OCI-LY7 (cell line): ENCODE data around the gene CHN2. TPM values are rescaled to one million over a fixed set of nuclear protein-coding genes. Genes with fewer than 3 reads are reported as not detected.

Source experiments
- BruUV-seq: library from RNA; stranded (reverse); fragments of 400-500 nt; replicated peaks from 2 replicates; lab custom pipeline; 2021; lab: Mats Ljungman, UMichigan
- CTCF ChIA-PET: fragments of 300-600 bp; sonication (Branson Sonifier 250); formaldehyde crosslinking; loops from one replicate; lab custom pipeline; 2022; ENCODE audit warnings: antibody characterized with exemption; ENCODE audit not compliant: unreplicated experiment; lab: Charles Lee
- POLR2A ChIA-PET: fragments of 300-600 bp; sonication (Branson Sonifier 250); formaldehyde crosslinking; loops from one replicate; lab custom pipeline; 2022; ENCODE audit warnings: antibody characterized with exemption; lab: Charles Lee
- DNase-seq: peaks from one replicate; pipeline ENCODE4 v3.0.0-alpha.2; 2015; ENCODE audit warnings: low spot score
- H2AFZ ChIP-seq: fragments of 200-600 bp; sonication (generic), shearing (Covaris generic); 2 replicates; pipeline ENCODE4 v1.6.1; 2014; ENCODE audit warnings: mild to moderate bottlenecking, antibody characterized with exemption, low read length, moderate library complexity
- H3K27ac ChIP-seq: fragments of 200-600 bp; sonication (generic); 2 replicates; pipeline ENCODE4 v1.5.1; 2014; ENCODE audit warnings: mixed run types, low read depth, mild to moderate bottlenecking, moderate library complexity, low read length, inconsistent platforms; ENCODE audit not compliant: poor library complexity, severe bottlenecking
- H3K36me3 ChIP-seq: fragments of 200-600 bp; sonication (generic); 2 replicates; pipeline ENCODE4 v1.6.1; 2014; ENCODE audit warnings: mild to moderate bottlenecking, antibody characterized with exemption, low read length, moderate library complexity, mixed read lengths; ENCODE audit not compliant: insufficient read depth
- H3K4me1 ChIP-seq: fragments of 200-600 bp; sonication (generic); 2 replicates; pipeline ENCODE4 v1.5.1; 2014; ENCODE audit warnings: mild to moderate bottlenecking, low read length; ENCODE audit not compliant: insufficient read depth, poor library complexity, severe bottlenecking
- H3K4me2 ChIP-seq: fragments of 200-600 bp; sonication (generic); 2 replicates; pipeline ENCODE4 v1.6.1; 2014; ENCODE audit warnings: mild to moderate bottlenecking, low read length
- H3K4me3 ChIP-seq: fragments of 200-600 bp; sonication (generic); 2 replicates; pipeline ENCODE4 v1.5.1; 2014; ENCODE audit warnings: mild to moderate bottlenecking, low read depth, low read length; ENCODE audit not compliant: poor library complexity, severe bottlenecking
- H3K79me2 ChIP-seq: fragments of 200-600 bp; sonication (generic); 2 replicates; pipeline ENCODE4 v1.6.1; 2016; ENCODE audit warnings: low read depth, mild to moderate bottlenecking, low read length, moderate library complexity, mixed read lengths; ENCODE audit not compliant: insufficient read depth
- H3K9me2 ChIP-seq: fragments of 200-600 bp; sonication (generic); 2 replicates; pipeline ENCODE4 v1.6.1; 2016; ENCODE audit warnings: mild to moderate bottlenecking, low read length, mixed read lengths; ENCODE audit not compliant: insufficient read depth
- H3K9me3 ChIP-seq: fragments of 200-600 bp; sonication (generic); 2 replicates; pipeline ENCODE4 v1.6.1; 2014; ENCODE audit warnings: mild to moderate bottlenecking, mixed run types, low read length, mixed read lengths
- H4K20me1 ChIP-seq: fragments of 200-600 bp; sonication (generic); 2 replicates; pipeline ENCODE4 v1.6.1; 2014; ENCODE audit warnings: mild to moderate bottlenecking, antibody characterized with exemption, low read length, moderate library complexity, mixed read lengths; ENCODE audit not compliant: insufficient read depth
- EZH2phosphoT487 ChIP-seq: fragments of 200-600 bp; sonication (generic); IDR thresholded peaks from 2 replicates; pipeline ENCODE4 v1.6.1; 2018; ENCODE audit warnings: low read depth, borderline replicate concordance, mild to moderate bottlenecking, mixed run types, antibody characterized with exemption, low read length, moderate library complexity, mixed read lengths
- intact Hi-C: fragments of 100-400 bp; cut with micrococcal nuclease; formaldehyde crosslinking; loops from one replicate; pipeline ENCODE4 v1.10.0; 2022; ENCODE audit not compliant: unreplicated experiment
- total RNA-seq, 2 experiments: library from RNA; depleted of rRNA in 1 of 2; stranded (reverse); fragments of >200 nt in 1 of 2; shearing (Covaris generic) in 1 of 2; gene quantifications; 2 replicates each; pipeline ENCODE4 v1.2.3, GENCODE V29; 2014 to 2022
- TF ChIP-seq, protein P1 (sequence below): fragments of 200-600 bp; sonication (generic); conservative IDR thresholded peaks from 2 replicates; pipeline ENCODE4 v1.5.1; 2014; ENCODE audit warnings: mild to moderate bottlenecking, antibody characterized with exemption, low read length, moderate library complexity, mixed read lengths

CHN2 gene
- total RNA-seq, 2 experiments from 2014 or later = not detected

DNA sequence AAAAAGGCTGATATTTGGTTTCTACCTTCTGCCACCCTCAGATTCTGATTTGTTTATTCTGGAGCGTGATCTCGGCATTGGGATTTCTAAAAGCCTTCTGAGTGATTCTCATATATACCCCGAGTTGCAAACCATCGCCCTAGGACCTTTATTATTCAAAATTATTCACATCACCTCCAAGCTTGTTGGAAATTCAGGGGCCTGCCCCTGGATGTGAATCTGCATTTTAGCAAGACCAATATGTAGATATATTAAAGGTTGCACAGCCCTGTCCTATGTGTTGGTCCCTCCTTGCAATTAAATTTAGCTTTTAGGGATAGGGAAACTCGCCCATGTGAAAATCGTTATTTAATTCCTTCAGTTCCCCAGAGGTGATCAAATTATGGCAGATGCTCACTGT lies 9.0 kb upstream of the CHN2 start:
- no peak for DNase-seq
- CTCF ChIA-PET = no interaction called here
- no peak overlapping the region for H3K4me3 ChIP-seq
- no peaks in the 10 kb centered on the region for H3K9me2 ChIP-seq
- H3K27ac ChIP-seq = no peak overlapping the region
- no peak overlapping the region for H3K4me2 ChIP-seq
- no peak overlapping the region for H2AFZ ChIP-seq
- no peak for TF ChIP-seq EZH2phosphoT487
- TF ChIP-seq, protein P1, sequence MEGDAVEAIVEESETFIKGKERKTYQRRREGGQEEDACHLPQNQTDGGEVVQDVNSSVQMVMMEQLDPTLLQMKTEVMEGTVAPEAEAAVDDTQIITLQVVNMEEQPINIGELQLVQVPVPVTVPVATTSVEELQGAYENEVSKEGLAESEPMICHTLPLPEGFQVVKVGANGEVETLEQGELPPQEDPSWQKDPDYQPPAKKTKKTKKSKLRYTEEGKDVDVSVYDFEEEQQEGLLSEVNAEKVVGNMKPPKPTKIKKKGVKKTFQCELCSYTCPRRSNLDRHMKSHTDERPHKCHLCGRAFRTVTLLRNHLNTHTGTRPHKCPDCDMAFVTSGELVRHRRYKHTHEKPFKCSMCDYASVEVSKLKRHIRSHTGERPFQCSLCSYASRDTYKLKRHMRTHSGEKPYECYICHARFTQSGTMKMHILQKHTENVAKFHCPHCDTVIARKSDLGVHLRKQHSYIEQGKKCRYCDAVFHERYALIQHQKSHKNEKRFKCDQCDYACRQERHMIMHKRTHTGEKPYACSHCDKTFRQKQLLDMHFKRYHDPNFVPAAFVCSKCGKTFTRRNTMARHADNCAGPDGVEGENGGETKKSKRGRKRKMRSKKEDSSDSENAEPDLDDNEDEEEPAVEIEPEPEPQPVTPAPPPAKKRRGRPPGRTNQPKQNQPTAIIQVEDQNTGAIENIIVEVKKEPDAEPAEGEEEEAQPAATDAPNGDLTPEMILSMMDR = no peak
- H3K79me2 ChIP-seq = no peaks in the 10 kb centered on the region
- BruUV-seq = no TSS peak
- POLR2A ChIA-PET = interaction anchor here (0.6 kb wide), 1 partner anchor 52 kb away, joined by 4 read pairs; no protein-coding TSS in a partner anchor
- H3K36me3 ChIP-seq = no peaks in the 10 kb centered on the region
- H4K20me1 ChIP-seq = no peaks in the 10 kb centered on the region
- no peaks in the 10 kb centered on the region for H3K9me3 ChIP-seq
- no peaks in the 10 kb centered on the region for H3K4me1 ChIP-seq
- intact Hi-C loops = loop anchor here (5.0 kb wide), 1 partner anchor 222 kb away; no protein-coding TSS in a partner anchor

DNA sequence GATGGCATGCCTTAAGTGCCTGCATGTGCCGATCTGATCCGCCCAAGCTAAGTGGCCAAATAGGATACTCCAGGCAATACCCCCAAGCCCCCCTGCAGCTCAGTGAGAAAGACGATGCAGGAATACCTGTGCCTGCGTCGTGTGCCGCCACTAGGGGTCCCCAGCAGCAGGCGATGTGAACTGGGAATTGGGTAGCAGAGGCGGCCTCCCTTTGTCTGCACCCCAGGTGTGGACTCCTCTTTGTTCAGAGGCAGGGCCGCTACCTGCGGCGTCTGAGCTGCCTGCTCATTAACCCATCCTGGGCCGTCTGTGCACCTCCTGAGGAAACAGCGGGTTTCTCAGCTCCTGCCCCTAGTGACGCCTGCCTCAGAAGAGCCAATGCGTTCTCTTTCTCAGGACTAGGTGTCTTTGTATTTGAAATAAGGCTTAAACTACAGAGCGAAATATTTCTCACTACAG lies 4.8 kb upstream of the CHN2 start:
- no peak overlapping the region for H3K4me3 ChIP-seq
- no peak overlapping the region for H2AFZ ChIP-seq
- H3K9me2 ChIP-seq = no peaks in the 10 kb centered on the region
- H3K9me3 ChIP-seq = no peaks in the 10 kb centered on the region
- H4K20me1 ChIP-seq = no peaks in the 10 kb centered on the region
- ChIA-PET CTCF (no interaction called here), POLR2A (interaction anchor here (0.5 to 0.6 kb wide), 3 partner anchors 94 to 1750 kb away, joined by 3 to 7 read pairs (median 3); no protein-coding TSS in a partner anchor)
- no peak overlapping the region for H3K27ac ChIP-seq
- DNase-seq = peak; percentile 22
- no peak overlapping the region for H3K4me2 ChIP-seq
- no peaks in the 10 kb centered on the region for H3K79me2 ChIP-seq
- TF ChIP-seq, protein P1 = peak; percentile 71
- TF ChIP-seq EZH2phosphoT487 = no peak
- no TSS peak for BruUV-seq
- H3K36me3 ChIP-seq = no peaks in the 10 kb centered on the region
- intact Hi-C loops = loop anchor here (5.0 kb wide), 1 partner anchor 218 kb away; no protein-coding TSS in a partner anchor
- no peaks in the 10 kb centered on the region for H3K4me1 ChIP-seq

DNA sequence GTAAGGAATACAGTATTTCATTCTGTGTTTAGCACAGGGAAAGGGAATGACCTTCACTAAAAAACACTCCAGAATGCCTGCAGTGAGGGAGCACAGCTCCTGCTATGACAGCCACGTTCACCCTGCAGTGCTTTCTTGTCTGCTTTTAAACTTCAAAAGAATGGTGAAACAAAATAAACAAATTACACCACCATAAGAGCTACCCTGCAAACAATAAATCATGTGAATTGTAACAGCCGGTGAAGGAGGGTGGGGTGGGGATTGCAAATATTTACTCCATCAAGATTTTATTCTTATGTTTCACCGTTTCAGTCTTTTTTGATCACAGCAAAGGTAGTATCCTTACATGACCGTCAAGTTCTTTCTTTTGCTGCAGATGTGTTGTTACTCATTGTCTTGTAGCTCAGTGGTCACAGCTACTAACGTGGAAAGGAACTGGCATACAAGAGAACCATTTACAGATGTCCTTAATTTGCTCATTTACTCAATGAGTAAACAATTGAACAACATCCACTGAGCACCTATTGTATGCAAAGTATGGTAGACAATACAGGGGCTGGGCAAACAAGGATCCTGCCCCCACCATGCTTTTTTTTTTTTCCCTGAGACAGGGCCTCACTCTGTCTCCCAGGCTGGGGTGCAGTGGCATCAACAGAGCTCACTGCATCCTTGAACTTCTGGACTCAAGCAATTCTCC lies 4.1 kb upstream of the CHN2 start:
- Histone ChIP-seq H3K27ac (no peak overlapping the region), H3K9me2 (no peaks in the 10 kb centered on the region), H4K20me1 (no peaks in the 10 kb centered on the region), H2AFZ (no peak overlapping the region), H3K4me2 (no peak overlapping the region), H3K36me3 (no peaks in the 10 kb centered on the region), H3K4me3 (no peak overlapping the region), H3K9me3 (no peaks in the 10 kb centered on the region), H3K79me2 (no peaks in the 10 kb centered on the region), H3K4me1 (no peaks in the 10 kb centered on the region)
- no peak for TF ChIP-seq EZH2phosphoT487
- TF ChIP-seq, protein P1 = no peak
- intact Hi-C loops = no loop called here
- ChIA-PET POLR2A (interaction anchor here (0.5 to 0.6 kb wide), 2 partner anchors 93 to 293 kb away, joined by 3 to 4 read pairs; no protein-coding TSS in a partner anchor), CTCF (no interaction called here)
- DNase-seq = no peak
- BruUV-seq = no TSS peak
